ENCODE measurements around the gene DLG2.
"Not testable (repeated sequence)": the region's sequence is repeated elsewhere in the genome, so short reads cannot be mapped to it uniquely, and the experiment has no call there.

DLG2 gene

DNA sequence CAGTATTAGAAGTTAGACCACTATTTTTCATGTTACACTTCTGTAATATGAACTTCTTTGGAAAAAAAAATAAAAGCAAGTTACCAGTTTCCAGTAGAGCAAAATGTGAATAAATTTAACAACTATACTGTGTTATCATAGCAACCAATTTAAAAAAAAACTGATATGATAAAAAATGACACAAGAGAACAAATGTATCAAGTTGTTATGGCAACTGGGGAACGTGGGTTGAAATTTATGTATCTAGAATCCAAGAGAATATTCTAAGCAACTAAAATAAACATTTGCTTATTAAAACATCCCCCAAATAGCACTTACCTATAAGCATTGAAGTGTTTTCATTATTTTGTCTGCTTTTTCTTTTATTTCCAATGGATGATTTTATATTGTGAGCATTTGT, 442.4 kb downstream of the DLG2 start:
- no peak for DNase-seq

DNA sequence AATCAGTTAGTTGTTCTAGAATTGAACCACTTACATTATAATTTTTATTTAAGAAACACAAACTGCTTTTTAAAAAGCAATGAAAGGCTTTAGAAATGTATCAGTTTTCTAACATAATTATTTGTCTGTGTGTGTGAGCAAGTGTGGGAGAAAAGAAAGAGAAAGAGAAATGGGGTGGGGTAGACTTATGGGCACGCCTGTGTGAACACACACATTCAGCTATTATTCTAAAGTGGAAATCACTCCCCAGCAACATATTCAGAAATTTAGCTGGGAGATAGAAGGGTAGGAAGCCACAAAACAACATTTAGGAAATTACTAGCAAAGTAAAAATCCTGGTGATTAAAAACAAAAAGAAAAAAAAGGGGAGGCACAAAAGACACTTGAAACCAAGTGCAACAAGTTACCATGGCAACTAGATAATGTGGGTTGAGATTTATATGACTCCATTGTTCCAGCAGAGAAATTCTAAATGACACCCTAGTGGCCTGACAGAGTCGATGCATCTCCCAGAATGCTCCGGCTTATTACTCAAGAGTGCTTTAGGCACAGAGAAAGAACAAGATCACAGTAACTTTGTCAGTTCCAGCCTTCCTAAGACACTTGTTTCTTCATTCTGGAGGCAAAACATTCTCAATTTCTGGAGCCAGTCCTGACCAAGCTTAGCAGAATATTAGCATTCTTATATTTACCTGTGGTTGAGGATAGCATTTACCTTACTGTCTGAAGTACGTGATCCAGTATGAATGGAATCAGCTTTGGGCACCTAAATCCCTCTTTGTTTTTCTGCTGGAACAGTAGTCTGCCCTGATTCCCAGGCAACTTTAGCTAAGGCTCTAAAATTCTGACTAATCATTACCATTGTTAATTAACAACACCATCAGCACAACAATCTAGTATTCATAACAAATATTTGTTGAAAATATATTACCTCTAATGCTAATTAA, 444.4 kb downstream of the DLG2 start:
- DNase-seq: no peak

DNA sequence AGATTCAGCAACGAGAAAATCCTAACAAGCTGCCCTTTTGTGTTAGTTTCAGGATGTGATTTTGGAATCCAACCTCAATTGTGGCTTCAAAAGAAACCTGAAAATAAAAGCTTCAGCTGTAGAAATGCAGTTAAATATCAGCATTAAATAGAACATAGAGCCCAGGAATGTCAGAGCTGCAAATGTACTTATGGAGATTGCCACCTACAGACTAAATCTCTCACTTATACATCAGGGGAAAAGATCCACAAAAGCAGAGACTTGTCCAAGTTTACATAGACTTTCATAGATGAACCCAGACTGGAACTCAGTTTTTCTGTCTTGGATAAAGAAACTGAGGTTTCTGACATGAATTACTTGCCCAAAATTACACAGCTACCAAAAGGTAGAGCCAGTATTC, 446.6 kb downstream of the DLG2 start:
- no peak for DNase-seq

DNA sequence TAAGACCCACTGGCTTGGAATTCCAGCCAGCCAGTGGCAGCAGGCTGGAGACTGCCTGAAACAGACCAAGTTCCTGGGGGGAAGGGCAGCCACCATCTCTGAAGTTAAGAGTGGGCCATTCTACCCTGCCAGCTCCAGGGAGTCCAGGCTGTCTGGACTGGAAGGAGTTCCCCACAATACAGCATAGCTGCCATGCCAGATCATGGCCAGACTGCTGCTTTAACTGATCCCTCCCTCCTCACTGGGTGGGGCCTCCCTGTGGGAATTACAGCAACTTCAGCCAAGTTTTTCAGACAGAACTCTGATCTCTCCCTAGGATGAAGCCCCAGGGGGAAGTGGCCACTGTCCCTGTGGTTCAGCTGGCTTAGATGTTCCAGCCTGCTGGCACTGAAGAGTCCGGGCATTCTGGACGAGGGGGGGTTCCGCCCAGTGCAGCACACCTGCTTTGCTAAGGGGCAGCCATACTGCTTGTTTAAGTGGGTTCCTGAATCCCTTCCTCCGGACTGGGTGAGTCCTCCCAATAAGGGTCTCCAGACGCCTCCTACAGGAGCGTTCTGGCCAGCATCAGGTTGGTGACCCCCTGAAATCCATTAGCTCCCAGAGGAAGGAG, 455.4 kb downstream of the DLG2 start:
- DNase-seq: no peak

DNA sequence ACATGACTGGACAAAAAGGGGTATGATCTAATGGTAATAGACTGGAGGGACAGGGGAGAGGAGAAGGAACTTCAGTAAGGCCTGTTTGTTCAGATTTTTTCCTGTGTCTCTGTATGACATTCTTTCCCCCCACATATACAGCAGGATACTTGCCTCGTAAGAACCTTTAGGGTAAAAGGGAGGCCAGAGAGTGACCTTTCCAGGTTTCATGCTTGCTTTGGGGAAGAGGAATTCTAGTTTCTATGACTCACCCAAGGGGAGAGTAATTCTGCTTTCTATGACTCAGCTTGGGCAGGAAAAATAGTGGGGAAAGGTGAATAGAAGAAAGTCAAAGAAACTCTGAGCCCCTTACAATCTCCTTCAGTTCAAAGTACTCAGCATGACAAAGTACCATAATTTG, 457.0 kb downstream of the DLG2 start:
- no peak for DNase-seq

DNA sequence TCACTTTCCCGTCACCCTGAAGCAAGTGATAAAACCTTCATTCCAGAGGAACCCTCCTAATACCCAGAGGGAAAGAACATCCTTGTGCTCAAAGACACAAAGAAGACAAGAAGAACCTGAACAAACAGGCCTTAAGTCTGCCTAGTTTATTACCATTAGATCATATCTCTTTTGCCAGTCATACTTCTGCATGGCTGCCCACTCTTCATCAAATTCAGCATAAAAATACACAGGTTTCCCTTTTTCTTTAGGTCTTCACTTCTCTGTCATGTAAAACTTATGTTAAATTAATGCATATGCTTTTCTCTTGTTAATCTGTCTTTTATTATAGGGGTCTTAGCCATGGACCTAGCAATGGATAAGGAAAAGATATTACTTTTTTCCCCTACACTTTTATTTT, 459.7 kb downstream of the DLG2 start:
- DNase-seq: no peak

DNA sequence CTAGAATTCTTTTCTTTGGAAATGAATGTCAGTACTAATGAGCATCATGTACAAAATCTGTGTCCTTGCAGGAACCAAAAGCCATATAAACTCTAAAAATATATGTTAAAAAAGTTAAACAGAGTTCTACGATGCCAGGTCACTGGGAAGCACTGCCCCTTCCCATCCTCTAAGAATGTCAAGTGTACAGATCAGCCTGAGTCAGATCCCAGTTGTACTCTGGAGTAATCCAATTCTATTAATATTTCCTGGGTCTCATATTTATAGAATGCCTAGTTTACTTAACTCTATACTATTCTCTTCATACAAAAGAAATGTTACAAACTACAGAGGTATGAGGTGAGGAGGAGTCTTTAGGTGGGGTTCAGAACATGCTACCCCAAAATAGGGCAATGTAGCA, 460.1 kb downstream of the DLG2 start:
- no peak for DNase-seq

DNA sequence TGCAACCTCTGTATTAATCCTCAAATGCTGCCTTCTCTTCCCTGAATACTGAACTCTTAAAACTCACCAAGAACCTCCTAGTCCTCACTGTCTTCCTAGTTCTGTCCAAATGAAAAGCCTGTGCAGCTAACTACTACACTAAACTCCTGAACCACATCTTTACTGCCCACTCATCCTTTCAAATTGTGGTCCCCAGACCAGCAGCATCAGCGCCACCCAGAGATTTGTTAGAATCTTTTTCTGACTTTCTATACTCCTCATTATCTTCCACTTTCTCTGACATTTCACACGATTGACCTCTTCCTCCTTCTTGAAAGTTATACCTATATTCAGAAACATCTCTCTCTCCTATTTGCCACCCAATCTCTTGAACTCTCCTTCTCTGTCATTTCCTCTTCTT, 461.3 kb downstream of the DLG2 start:
- no peak for DNase-seq

DNA sequence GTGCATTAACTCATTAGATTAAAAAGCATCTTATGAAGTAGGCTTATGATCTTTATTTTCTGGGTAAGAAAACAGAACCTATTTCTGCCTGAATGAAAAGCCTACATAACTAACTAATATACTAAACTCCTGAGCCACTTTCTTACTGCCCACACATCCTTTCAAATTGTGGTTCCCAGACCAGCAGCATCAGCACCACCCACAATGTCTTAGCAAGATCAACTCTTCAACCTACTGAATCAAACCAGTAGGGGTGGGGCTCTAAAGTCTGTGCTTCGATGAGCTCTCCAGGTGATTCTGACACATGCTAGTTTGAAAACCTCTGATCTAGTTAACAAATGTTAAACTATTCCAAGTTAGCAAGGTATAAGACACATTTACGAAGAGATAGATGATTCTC, 462.4 kb downstream of the DLG2 start:
- DNase-seq: no peak

DNA sequence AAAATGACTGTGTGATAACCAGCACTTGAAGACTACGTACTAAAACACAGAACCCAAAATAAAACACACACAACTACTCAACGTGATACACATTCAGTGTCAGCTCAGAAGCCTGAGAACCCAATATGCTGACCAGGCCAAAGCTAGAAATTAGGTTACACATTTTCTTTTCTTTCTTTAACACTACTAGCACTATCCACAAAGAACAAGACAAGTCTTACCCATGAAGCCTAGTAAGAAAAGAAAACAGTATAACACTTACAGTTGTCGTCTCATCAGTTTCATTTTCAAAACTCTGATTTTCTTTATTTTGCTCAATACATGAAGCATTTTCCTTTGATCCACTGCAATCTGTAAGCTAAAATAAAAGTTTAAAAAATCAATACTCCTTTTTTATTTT, 472.9 kb downstream of the DLG2 start:
- no peak for DNase-seq

DNA sequence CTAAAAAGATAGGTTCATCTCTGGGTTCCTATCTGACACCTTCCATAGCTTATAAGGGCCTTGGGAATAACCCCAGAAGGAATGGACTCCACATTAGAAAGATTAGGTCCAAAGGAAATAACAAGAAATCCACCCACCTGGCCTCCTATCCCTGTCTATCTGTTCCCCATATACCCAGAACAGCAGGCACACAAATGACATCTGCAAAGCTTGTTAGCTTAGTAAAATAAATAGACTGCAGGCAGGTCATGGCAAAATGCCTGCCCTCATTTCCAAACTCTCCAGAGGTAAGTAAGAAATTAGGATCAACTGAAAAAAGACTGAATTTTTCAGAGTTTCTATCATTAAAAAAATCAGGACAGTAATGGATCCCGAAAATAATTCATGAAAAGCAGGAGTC, 489.5 kb downstream of the DLG2 start:
- DNase-seq: no peak

DNA sequence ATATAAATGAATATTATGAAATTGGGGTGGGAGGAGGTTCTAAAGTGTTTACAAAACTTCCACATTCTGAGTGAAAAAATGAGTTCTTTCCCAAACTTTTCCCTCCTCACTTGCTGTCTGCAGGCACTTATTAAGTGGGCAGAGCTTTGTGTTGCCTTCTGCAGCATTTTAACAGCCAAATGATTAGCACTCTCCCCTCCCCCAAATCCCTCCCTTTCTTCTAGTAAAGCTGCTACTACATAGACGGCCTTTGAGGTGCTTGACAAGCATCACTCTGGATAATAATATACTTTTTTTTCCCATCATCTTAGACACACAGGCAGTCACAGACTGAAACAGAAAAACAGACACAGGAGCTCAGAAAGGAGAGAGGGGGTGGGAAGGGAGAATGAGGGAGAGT, 493.5 kb downstream of the DLG2 start:
- DNase-seq: no peak

DNA sequence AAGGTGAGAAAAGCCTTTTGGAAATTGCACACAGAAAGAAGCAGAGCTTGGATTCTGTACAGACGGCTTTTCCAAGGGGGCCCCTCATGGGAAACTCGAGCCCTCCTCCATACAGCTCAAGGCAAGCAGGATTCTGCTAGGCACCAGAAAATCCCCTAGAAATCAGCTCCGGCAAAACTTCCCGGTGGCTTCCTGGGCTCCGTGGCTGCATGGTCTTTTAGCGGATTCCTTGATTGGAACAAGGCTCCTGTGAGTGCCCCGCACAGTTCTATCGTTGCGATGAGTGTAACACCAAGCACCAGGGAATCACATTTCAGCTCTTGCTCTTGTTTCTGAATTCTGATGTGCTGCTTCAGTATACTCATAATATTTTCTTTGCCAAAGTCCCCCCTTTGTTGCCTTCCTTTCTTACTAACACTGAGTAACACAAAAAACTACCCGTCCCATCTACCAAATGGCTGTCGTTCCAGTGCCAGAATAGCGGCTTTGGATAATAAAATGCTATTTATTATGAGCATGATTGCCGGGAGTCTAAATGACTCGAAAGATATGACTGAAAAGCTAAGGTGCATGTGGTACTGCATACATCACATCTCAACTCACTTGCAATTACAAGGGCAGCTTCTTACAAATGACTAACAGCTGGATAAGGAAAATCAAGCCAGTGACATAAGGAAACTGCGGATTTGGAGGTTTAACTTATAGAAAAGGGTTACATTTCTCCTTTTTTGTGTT, 494.1 kb downstream of the DLG2 start:
- peak; percentile 51 for DNase-seq

DNA sequence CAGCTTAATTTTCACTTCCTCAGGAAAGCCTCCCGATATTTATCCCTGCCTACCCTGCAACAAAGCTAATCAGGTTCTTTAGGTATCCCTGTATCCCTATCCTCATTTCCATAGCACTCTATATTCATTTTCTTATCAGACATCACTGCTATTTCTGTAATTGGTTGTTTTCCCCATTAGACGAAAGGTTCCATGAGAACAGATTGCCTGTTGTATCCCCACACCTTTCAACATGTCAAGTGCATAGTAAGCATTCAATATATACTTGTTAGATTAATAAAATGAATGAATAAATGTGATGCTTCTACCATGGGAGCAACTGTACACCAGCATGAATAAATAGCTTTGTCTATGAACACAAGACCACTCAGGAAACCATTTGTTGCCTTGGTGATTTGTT, 499.8 kb downstream of the DLG2 start:
- DNase-seq: no peak

DNA sequence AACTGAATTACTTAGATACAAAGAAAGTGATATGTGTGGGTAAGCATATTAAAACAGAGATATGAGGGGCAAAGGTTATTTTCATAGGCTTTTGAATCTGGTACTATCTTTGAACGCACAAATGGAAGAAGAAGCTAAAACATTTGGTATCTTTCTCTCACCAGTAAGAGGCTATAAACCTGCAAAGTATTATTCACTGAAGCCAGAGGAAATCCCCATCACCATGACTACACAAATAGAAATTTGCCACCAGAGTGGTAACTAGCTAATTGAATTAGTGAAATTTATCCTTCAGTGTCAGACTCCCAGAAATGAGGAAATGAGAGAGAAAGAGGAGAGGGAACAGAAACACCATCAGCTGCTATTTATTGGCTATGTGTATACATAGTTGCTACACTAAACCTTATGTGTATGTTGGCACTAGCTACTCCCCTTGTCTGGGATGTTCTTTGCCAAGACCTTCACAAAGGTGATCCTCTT, 503.4 kb downstream of the DLG2 start:
- DNase-seq: no peak

DNA sequence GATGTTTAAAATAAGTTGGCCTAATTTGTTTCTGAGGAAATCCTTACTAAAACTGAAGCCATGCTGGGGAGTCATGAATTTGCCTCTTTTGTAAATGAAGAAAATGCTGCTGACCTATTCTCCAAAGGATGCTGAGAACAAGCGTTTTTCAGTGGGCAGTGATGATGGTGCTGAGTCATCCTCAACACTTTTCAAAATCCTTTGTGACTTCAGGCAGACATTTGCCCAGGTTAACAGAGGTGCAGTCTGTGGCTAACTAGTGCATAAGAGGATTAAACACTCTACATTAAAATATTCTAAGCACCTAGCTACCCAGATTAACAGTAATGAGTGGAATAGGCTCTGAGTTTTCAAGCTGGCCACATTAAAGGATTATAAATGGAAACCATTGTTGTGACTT, 509.0 kb downstream of the DLG2 start:
- DNase-seq: no peak

DNA sequence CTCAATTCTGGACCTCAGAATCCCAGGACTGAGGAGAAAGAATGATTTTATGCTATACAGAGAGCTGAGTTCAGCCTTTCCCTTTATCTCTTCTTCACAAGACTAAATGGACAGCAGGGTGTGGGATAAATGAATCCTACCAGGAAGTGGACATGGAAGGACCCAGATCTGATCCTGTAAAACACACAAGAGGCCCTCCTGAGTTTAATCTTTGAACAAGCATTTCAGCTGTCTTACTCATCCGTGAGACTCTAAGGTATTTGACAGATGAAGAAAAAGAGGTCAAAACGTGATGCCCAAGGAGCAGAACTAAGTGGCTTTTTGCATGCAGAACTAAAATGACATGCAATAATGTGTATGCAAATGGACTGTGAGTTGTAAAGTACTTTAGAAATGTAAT, 511.3 kb downstream of the DLG2 start:
- no peak for DNase-seq

DNA sequence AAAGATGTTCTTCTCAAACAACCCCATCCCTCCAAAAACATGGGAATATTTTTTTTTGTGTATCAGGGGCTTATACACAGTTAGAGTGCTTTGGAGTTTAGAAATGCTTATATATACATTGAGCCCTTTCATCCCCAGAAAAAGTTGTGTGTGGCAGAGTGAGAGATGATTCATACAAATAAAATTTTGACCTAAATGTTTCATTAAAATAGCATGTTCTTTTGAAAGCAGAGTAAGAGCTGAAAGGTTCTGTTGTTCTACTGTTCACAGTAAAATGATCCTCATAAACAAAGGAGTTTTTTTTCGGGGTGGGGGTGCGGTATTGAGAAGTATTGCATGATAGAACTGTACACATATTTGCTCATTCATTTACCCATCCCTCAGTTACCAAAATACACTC, 512.4 kb downstream of the DLG2 start:
- DNase-seq: no peak

DNA sequence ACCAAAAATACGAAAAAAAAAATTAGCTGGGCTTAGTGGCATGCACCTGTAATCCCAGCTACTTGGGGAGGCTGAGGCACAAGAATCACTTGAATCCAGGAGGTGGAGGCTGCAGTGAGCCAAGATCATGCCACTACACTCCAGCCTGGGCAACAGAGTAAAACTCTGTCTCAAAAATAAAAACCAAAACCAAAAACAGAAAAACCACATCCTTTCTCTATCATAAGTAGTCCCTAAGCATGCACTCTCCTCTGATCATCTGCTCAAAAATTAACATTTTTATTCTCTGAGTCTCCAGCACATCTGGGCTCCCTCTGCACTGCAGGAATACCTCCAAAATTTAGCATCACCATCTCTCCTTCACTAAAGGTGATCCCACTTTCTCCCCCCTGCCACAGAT, 516.9 kb downstream of the DLG2 start:
- not testable (repeated sequence) for DNase-seq

DNA sequence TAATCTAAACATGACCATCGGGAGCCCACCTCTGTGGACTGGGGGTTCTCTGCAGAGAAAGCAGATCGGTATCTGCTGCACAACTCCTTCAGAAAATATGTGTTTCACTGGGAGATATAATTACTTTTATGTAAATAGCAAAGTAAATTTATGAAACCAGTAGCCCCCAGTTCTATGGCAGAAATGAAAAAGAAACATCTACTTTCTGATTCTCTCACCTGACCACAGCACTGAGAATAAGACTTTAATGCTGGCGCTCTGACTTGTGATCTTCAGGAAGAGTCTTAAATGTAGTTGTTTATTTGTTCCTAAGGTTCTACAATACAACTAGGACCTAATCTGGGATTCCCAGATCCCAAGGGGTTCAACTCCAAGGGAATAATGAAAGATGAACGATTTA, 518.0 kb downstream of the DLG2 start:
- DNase-seq: no peak

DNA sequence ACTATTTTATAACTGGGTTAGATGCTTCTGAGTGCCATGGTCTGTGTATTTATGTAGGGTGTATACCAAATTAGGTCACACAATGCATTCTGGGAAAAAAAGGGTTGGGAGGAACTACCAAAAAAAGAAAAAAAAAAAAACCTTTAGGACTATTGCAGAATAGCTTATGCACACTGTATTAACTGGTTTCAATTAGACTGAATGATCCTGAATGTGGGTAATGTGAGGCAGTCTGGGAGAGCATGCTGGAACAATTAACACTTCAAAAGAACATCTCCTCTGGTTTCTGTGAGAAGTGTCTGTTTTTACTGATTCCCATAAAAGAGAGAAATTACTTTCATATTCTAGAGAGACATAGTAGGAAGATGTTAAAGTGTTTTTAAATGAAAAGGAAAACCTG, 521.3 kb downstream of the DLG2 start:
- DNase-seq: no peak

DNA sequence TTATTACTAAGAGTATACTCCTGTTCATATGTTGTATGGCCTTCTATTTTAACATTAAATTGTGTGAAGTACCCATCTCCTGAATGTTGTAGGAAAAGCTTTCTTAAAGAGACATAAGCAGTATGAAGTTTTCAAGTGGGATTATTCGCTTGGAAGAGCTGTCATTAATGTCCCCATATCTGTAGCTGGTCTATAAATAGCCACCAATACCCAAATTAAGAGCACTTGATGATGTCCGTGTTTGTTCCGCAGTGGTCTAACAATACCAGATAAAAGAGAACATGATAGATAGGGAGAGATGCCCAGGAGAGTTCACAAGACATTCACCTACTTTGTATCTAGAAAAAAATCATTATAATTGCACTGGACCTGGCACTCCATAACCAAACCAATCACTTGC, 527.6 kb downstream of the DLG2 start:
- DNase-seq: no peak

DNA sequence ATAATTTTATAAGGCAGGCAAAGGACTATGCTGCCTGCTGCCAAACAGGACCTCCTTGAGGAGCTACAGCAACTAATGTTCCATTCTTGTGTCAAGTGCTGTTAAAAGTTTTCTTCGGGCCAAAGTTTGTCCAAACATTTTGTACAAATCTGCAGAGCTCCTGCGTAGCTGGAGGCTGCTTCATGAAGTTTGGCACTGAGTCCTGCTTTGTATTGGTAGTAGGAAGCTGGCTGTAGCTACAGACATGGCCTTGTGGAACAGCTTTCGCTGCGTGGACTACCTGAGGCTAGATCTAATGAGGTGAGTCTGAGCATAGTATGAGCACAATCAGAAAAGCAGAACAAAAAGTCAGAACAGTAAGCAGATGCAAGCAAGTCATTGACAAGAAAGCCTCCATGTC, 528.1 kb downstream of the DLG2 start:
- DNase-seq: no peak

DNA sequence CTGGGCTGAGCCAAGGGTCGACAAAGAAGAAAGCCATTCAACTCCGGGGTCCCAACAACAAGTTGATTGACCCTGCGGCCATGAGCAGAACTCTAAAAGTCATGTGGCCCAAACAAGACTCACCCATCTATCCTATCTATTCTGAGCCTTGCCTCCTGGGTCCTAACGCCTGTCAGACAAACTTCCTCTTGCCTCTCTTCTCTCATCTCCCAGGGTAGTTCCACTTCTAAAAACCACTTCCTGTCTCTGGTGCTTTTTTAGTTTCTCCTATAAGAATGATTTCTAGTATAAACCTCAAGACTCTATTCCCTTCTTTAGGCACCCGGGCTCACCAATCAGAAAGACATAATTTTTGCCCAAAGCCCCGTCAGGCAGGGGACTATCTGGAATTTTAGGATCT, 530.2 kb downstream of the DLG2 start:
- no peak for DNase-seq
